Skeletal muscle cell (primary cell): ENCODE results near the gene CHCHD6.

Experiments used
- DNase-seq: peaks from one replicate; pipeline ENCODE4 v3.0.0-alpha.2; 2010; ENCODE audit warnings: low read depth
- H3K4me3 ChIP-seq: 2 replicates; pipeline ENCODE4 v1.5.1; 2011; ENCODE audit warnings: low read depth, mild to moderate bottlenecking, control low read depth, low read length, moderate library complexity

CHCHD6 gene

DNA sequence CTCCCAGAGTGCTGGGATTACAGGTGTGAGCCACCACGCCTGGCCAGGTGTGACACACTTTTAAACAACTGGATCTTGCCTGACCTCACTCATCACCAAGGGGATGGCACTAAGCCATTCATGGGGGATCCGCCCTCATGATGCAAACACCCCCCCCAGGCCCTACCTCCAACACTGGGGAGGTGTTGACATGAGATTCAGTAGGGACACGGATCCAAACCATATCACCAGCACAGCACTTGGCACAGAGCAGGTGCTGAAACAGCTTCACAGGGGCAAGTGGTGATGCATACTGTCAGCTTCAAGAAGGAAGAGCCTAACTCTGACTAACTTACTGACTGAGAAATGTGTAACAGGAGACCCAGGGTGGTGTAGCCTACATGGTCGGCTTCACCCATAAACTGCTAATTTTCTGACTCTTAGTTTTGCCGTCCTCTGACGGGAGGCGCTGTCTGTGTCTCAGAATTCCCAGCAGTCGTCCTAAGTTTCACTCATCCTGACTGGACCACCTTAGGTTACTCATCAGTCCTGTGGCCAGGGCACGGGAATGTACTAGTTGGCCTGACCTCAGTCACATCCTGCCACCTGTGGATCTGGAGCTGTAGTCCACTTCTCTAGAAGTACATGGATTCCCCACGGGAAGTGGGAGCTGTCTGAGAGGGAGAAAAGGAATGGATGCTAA lies 197.0 kb downstream of the CHCHD6 start:
- no peak for DNase-seq
- H3K4me3 ChIP-seq = no peak overlapping the region

DNA sequence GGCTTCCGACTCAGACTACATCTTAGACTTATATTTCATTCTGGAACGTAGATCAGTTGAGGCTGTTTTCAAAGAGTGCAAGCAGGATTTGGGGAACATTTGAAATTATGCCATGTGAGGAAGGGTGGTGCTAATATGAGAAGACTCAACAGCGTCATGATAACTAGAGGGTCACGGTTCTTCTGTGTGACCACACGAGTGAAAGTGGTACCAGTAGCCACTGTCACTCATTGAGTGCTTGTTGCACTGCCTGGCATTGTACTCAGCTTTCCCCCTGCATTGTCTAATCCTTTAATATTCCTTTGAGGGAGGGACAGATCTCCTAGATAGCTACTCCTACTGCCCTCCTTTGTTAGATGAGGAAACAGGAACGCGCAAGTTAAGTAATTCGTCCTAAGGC lies 197.6 kb downstream of the CHCHD6 start:
- no peak for DNase-seq
- no peak overlapping the region for H3K4me3 ChIP-seq

DNA sequence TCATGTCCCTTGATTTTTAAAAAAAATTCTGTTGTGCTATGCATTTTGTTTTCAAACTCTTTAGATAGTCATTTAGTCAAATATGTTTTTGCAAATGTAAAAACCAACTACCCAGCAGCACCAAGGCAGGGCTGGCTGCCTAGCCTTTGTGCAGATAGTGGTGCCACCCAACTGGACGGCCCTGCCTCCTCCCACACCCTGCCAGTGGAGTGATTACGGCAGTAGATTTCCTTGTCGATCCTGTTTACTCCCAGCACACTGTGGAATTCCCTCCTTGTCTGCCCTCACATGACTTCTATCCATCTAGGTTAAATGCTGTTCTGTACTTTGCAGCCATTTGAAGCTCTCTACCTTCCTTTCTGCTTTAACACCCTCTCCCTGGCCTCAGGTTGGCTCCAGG lies 199.5 kb downstream of the CHCHD6 start:
- DNase-seq = no peak
- H3K4me3 ChIP-seq = no peak overlapping the region

DNA sequence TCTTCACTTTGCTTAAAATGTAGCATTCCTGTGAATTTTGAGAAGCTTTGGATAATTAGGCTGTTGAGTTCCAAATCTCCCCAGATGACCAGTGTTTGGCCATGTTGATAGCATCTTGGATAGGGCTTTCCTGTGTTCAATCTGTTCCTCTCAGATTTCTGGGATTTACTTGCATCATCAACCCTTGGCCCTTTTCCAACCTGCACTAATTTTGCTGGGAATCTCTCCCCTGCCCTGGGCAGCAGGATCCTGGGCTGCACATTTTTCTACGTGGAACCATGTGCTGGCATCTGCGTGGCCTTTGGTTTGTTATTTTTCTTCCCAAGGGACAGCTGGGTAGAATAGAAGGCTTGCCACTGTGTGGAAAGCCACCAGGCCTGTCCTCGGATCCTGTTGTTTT lies 203.5 kb downstream of the CHCHD6 start:
- H3K4me3 ChIP-seq = no peak overlapping the region
- DNase-seq = no peak

DNA sequence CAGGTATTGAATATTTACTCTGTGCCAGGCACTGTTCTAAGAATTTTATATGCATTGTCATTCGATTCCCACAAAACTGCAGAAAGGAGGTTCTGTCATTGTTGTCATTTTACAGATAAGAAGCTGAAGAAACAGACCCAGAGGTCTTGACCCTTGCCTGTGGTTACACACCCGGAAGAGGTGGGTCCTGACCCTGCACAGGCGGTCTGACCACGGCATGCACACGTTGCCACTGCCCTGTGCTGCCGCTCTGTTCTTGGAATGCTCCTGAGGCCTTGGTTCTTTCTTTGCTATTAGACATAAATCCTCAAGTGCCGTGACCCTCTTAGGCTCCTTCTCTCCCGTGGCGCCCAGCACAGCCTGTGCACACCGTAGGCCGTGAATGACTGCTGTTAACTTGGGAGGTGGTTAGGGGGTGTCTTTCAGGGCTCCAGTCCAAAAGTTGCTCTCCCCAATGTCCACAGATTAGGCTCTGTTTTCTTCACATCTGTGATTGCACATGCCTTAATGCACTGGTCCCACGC lies 204.8 kb downstream of the CHCHD6 start:
- no peak overlapping the region for H3K4me3 ChIP-seq
- no peak for DNase-seq

DNA sequence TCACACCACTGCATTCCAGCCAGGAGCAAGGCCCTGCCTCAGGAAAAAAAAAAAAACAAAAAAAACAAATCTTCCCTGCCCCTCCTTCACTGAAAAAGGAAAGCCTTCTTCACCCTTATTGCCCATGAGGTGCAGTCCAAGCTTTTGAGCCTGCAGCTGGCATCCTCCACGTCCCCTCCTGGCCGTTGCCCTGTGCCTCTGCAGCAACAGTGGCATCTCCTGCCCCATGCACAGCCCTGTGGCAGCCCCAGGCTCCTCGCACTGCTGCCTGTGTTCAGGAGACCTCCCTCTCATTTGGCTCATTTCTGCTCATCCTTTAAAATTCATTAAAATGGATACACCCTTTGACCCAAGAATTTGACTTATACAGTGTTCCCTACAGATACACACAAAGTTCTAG lies 206.2 kb downstream of the CHCHD6 start:
- H3K4me3 ChIP-seq = no peak overlapping the region
- no peak for DNase-seq

DNA sequence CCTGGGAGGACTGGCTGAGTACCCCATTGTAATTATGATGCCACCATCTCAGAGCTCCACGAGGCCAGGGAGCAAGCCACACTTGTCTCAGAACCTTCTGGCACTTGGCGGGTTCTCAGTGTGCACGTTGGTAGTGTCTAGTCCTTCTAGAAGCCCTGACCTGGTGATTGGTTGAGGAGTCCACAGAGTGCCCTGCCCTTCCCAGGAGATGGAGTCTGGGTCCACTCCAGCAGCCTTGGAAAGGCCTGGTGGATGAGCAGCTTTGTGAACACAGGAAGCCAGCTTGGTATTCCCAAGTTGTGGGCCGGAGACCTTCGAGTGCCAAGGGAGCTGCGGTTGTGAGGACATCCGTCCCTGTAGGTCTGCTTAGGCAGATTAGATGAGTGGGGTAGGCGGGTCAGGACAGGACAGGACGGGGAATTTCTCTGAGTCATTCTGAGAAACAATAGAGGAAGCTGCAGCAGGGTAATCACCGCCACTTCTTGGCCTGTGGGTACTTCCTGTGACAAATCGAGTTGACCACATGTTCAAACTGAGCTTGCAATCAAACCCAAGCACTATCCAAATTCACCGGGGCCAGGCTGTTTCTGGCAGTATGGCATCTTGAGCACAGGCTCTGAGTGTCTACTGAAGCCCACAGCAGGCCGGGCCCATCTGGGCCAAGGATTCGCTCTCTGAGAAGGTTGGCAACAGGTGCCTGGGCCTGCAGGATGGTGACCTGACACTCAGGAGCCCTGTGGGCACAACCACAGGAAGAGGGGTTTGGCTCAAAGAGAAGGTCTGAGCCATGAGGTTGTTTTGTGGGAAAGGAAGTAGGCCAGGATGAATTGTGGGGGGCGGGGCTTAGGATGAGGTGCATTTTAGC lies 207.4 kb downstream of the CHCHD6 start:
- no peak overlapping the region for H3K4me3 ChIP-seq
- peak; percentile 78 for DNase-seq

DNA sequence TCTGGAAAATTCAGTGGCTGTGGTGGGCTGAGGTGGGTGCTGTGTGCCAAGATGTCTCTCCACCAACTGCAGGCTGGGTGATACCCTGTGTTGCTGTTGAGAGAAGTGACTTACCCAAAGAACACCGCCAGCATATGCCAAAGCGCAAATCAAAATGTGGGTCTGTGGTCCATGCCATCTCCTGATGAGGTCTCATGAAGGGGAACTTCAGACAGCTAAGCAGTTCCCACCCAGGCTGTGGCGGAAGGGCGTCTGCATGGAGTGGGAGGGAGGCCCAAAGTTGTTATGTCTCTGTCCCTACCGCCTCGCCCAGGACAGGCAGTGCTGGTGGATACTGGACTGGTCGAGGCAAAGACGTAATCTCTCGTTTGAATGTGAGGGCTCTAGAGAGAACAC lies 208.0 kb downstream of the CHCHD6 start:
- no peak for DNase-seq
- H3K4me3 ChIP-seq = no peak overlapping the region

DNA sequence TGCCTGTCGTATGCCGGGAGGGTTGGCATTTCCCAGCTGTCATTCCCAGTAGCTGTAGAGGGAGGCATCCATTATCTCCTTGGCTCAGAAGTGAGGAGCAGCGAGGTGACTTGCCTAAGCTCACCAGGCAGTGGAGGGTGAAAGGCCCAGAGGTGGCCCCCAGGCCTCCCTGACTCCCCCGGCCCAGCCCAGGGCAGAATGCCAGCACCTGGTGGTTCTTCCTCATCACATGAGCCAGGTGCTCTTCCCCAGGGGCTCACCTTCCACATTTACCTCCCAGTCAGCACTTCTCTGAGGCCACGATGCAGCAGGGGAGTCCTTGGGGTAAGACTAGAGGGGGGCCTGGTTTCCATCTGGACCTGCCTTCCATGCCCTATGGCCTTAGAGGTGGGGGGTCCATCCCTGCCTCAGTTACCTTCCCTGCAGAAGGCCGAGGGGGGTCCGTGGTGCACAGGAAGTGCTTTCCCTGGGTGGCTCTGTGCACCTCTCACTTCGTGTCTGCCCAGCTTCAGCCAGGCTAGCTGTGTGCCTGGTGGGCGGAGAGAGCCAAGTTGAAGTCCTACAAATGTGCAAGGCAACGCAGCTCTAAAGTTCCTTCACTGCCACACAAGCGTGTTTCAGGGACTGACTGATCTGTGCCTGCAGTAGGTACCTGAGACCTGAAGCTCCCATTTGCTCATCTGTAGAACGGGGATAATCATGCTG lies 208.6 kb downstream of the CHCHD6 start:
- DNase-seq = no peak
- H3K4me3 ChIP-seq = no peak overlapping the region

DNA sequence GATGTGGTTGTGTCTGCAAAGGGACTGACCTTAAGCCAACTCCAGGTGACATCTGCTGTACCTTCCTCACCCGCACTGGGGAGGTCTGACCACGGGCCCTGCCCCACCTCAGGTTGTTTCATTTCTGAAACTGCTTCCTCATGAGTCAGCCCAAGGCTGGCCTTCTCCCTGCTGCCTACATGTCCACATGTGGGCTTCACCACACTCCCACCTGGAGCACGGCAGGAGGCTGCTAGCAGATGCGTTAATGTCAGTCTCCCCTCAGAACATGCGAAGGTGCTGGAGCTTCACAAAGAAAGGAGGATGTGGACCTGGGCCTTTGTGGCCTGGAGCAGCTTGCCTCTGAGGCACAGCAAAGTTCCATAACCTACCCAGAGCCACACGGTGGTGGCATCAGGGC lies 209.5 kb downstream of the CHCHD6 start:
- H3K4me3 ChIP-seq = no peak overlapping the region

DNA sequence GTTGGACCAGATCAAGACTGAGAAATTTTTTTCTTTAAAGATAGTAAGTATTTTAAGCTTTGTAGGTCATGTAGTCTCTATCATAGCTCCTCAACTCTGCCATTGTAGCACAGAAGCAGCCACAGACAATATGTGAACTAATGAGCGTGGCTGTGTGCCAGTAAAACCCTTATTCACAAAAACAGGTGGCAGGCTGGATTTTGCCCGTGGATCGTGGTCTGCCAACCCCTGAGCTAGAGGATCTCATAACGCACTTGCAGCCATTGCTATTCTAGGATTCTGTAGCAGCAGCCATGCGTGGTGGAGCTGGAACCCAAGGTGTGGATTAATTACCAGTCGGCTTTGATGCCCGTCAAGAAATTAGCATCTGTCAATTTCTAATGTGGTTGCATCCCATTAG lies 210.2 kb downstream of the CHCHD6 start:
- no peak for DNase-seq

More for the DNA sequence above, 209.5 kb downstream of the CHCHD6 start:
- DNase-seq = no peak

DNA sequence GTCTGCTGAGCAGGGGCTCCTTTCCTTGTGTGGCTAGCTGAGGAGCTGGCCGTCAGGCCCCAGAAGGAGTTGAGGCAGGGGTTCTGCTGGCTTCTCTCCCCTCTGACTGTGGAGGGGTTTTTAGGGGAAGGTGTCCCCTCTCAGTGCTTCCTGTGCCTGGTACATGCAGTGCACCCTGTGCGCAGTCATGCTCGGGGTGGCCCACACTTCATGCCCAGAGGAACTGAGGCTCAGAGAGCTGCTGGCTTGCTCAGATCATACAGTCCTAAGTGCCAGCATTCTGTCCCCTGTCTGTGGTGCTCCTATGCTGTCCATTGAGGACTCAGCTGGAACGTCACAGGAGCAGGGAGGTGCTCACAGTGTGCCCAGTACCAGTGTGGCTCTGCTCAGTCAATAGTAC lies 211.0 kb downstream of the CHCHD6 start:
- H3K4me3 ChIP-seq = no peak overlapping the region
- DNase-seq = no peak

More for the DNA sequence above, 210.2 kb downstream of the CHCHD6 start:
- no peak overlapping the region for H3K4me3 ChIP-seq

DNA sequence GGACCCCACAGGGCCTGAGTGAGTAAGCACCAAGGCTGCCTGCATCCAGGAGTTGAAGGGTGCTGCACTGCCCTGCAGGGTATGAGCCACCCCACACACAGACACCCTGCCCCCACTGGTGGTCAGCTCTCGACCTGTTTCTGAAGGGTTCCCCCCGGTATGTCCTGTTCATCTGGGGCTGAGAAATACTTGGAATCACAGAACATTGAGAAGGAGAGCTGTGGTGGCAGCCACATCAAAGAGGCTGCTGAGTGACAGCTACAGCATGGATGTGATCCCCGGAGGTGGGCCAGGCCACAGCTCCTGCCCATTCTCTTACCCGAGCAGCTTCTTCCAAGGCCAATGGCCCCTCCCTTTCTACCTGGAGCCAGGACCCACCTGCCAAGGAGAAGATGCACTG lies 212.5 kb downstream of the CHCHD6 start:
- no peak for DNase-seq
- H3K4me3 ChIP-seq = no peak overlapping the region

DNA sequence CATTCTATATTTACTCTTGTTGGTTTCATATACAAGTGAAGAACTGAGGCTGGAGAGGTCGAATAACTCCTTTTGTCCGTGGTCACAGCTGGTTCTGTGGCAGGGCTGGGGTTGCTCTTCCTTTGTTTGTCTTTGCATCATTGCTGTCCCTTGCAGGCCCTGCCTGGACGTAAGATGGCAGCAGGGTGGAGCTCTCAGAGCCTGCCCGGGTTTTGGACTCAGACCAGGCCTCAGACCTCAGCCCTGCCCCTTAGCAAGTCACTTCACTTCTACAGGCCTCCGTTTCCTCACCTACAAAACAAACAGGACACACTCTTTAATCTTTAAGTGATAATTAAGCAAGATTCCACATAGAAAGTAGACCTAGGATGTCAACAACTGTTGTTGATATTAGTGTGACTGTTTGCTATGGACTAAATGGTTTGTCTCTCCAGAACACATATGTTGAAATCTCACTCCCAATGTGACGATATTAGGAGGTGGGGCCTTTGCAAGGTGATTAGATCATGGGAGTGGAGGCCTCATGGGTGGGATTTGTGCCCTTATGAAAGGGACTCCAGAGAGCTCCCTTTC lies 213.3 kb downstream of the CHCHD6 start:
- H3K4me3 ChIP-seq = no peak overlapping the region
- DNase-seq = no peak

DNA sequence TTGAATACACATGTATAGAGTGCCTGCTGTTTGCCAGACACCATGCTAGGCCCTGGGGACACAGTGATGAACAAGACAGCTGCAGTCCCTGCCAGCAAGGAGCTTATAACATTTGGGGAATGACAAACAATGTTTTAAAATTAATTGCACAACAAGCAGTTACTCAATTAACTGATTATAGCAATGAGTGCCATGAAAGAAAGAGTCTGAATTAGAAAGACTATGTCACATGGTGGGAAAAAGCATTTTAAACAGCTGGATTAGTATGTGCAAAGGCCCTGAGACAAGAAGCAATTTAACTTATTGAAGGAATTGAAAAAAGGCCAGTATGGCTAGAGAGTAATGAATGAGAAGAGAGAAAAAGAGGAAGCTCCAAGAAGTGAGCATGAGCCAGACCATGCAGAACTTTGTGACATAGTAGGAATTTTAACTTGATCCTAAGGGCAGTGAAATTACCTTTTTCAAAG lies 214.3 kb downstream of the CHCHD6 start:
- H3K4me3 ChIP-seq = no peak overlapping the region
- DNase-seq = no peak

DNA sequence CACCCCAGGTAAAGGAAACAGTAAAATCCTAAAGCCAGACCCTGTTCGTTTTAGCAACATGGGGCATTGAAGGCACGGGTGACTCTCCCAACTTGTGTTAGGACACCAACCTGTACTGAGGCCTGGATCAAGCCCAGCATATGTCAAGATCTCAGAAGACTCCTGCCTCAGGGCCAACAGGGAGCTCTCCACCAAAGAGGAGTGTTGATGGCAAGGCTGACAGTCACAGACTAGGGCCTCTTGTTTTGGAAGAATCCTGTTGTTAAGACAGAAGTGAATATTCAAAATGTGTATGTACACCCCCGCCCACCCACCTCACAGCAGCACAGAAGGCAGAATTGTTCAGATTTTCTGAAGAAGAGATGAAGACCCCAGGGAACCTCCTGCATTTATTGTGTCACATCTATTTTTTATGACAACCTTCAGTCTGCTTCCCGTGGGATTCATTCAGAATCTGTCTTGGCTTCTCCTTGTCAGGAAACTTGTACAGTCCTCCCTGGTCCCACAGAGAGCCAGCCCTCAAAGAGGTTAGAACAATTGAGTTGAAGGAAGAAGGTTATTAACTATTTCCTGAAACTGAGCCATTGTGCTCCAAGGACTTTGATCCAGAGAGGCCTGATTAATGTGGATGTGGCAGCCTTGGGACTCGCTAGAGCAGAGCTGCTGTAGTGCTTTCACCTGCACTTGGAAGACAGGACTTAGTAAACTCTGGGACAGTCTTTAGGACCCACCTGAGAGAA lies 217.2 kb downstream of the CHCHD6 start:
- no peak for DNase-seq
- no peak overlapping the region for H3K4me3 ChIP-seq

DNA sequence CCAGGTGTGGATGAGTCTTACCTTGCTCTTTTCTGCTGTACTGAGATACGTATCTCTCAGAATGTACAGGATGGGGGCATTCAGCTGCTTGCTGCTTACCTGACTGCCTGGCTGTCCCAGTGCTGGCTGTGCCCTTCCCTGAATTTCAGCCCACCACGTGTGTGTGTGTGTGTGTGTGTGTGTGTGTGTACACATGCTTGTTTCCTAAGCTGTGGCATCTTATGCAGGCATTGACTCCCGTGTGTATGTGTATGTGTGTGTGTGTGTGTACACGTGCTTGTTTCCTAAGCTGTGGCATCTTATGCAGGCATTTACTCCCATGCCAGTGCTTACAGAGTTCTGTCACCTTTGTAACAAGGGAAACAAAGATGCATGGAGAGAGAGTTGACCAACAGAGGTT lies 218.4 kb downstream of the CHCHD6 start:
- DNase-seq = no peak
- no peak overlapping the region for H3K4me3 ChIP-seq

DNA sequence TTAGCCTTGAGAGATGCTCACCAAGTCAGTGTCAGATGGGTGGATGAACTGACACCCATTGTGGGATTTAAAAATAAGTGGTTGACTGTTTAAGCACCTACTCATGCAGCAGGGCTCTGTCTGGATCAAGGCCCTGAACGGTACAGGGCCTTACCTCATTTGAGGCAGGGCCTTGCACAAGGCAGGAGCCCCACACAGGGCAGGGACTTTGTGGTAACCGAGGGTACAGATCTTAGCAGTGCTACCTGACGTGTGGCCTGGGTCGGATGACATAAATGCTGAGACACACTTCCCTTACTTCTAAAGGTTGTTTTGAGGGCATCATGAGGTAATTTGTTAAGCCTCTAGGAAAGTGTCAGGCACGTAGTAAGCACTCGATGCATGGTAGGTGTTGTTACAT lies 219.4 kb downstream of the CHCHD6 start:
- no peak overlapping the region for H3K4me3 ChIP-seq
- DNase-seq = no peak

DNA sequence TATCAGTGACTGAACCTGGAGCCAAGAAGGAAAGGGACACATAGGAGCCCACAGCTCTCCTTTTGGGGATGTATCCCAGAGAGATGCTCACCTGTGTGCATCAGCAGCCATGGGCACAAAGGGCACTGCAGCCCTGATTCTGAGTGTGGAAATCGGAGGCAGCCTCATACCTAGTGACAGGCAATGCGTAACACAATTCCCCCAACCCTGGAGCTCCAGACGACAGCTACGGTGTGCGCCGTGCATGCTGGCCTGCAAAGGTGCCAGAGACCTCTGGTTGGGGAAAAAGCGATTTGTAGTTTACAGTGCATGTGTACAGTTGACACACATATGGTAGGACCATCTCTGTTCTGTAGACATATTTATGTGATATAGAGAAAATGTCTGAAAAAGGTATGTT lies 219.9 kb downstream of the CHCHD6 start:
- no peak for DNase-seq
- no peak overlapping the region for H3K4me3 ChIP-seq
